DMS 273 (cell line): ENCODE results near the gene CACNA2D4.

Source experiments
- DNase-seq: peaks from one replicate; lab custom pipeline; 2025; ENCODE audit not compliant: unreplicated experiment; lab: John Stamatoyannopoulos, UW

CACNA2D4 gene

DNA sequence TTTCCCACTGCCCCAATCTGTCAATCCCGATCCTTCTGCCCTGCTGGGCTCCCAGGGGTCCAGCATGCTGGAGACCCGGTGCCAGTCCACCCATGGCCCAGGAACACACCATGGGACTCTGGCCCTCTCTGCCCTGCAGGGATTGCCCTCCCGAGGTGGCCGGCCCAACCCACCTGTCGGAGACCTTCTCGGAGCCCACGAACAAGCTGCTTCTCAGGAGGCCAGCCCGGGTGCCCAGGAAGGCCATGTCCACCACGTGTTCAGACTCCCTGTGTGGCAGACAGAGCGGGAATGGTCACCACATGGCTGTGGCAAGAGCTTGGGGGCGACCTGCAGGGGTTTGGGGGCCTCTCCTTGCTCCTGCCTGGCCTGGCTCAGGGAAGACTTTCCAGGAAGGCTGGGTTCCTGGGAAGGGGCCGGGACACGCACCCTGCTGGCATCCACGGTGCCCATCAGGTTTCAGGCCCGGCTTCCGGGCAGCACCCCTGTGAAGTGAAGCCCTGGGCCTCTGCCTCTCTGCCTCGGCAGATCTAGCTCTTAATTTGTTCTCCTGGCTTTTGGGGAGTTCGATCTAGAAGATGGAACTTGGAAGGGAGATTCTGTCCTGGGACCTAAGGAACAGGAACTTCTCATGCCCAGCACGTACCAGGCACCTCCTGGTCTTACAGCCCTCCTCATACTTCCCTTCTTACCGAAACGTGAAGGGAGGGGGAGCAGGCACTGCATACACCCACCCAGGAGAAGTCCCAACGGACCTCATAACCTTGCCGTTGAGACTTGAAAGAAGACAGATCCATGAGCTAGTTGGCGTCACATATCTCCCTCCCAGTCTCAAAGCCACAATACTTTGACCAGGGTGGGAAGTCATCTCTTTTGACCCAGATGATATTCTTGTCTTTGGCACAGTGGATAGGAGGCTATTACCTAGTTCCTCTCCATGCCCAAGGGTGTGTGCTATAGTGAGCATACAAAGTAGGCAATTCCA is 71.7 kb downstream of the CACNA2D4 start:
- DNase-seq: no peak

DNA sequence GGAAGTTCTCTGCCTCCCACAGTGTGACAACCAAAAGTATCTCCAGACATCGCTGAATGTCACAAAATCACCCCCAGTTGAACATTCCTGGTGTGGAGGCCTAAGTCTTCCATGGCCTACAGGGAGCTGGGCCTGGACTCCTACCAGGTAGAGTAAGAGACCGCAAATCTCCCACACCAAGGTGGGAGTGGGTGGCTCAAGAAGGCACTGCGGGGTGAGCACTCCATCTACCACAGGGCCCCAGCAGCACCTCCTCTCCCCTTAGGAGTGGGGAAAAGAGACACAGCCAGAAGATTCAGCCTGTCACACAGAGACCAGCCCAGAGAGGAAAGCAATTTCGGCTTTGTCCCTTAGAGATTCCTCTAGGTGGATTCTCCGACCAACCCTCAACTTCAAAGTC is 72.6 kb downstream of the CACNA2D4 start:
- no peak for DNase-seq

DNA sequence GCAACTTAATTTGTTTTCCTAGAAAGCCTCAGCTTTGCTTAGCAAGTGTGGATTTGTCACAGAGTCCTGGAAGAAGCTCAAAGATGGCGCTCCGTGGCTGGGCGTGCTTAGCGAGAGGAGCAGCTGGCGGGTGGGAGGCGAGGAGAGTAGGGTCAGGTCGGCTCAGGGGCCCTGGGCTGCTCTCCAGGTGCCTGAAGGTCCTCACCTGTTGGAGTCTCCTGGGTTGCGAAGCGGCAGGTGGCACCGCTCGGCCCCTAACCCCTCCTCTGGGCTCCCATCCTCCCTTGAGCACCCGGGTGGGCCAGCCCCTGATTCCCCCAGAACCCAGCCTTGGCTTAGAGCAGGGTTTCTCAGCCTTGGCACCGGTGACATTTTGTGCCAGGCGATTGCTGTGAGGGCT is 73.0 kb downstream of the CACNA2D4 start:
- no peak for DNase-seq

DNA sequence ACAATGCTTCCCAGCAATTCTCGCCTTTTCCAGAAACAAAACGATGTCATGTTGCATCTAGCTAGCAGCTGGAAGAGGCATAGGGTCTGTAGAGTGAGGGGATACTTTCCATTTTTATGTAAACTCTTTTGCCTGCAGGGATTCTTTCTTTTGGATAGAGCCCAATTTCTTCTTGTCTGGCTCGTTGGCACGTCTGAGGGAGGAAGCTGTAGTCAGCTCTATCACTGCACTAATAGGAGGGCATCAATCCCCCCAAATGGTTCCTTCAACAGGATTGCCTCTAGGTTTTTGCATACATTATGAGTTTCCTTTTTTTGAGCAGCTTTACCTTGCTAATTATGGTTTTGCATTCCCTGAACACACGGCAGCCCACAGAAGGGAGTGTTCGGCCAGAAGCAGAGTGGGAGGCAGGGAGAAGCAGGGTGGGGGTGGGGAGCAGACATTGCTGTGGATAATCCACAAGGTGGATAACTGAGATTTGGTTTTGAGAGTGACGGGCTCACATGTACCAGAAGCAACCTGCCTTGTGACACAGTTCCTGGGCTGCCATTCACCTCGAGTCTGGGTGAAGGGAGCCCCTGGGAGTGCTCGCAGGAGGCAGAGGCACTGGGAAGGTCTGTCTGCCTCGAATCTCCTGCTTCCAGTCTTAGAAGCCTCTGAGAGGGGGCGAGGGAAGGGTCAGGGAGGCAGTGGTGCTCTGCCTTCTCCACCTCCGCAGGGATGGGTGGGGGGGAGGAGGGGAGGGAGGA is 73.6 kb downstream of the CACNA2D4 start:
- no peak for DNase-seq

DNA sequence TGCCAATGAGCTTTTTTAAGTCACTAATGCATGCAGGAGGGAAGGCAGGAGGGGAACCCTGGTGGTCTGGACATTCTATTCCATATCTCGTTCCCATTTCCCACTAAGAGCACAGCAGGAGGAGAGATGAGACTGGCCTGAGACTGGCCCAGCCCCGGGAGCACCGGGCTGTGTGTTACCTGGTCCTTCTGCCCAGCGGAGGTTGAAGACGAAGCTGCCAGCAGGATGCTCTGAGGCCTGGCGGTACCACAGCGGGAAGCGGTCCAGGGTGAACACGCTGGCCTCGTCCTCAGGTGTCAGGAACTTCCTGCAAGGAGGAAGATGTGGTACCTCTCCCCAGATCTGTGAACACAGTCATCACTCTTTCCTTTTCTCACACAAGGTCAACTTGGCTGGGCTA is 74.2 kb downstream of the CACNA2D4 start:
- no peak for DNase-seq

DNA sequence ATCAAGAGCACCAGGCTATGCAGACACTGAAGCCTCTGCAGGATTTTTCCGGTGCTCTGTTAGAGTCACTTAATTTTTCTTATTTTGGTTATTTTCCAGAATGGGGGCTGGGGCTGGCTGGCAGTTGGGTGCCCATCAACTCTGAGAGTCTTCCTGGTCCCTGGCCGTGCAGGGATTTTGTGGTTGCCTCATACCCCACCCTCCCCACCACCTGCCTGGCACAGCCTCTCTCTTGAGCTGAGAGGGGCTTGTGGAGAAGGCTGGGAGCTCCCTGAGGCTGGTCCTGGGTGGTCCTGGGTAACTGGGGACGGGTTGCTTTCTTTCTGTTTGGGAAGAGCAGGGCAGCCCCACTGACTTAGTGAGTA is 74.8 kb downstream of the CACNA2D4 start:
- DNase-seq: no peak

DNA sequence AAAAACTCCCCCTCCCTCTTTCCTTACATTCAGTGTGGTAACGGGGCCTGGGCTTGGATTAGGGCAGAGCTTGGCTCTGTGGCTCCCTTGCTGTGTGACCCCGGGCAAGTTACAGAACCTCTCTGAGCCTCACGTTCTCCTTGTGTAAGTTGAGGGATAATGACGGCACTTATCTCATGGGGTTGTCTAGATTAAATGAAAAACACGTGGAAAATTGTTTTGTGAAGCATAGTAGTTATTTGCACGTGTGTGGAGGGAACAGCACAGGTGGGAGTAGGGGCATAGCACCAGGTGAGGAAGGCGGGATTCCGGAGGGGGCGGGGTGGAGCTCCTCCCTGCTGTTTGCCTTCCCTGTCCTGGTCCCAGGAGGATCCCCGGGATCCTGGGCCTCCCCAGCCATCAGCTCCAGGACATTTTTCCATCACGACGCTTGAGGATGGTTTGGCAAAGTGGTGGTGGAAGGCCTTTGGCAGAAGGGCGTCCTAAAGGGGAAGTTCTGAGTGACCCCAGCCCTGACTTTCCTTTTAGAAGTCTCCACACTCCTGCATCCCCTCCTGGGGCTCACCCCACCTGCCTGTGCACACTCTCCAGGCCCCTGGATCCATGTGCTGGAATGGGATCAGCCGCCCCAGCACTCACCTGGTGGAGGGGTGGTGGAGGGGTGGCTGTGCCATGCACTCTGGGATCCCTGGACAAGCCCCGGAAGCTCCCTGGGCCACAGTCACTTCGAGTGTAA is 75.4 kb downstream of the CACNA2D4 start:
- no peak for DNase-seq

DNA sequence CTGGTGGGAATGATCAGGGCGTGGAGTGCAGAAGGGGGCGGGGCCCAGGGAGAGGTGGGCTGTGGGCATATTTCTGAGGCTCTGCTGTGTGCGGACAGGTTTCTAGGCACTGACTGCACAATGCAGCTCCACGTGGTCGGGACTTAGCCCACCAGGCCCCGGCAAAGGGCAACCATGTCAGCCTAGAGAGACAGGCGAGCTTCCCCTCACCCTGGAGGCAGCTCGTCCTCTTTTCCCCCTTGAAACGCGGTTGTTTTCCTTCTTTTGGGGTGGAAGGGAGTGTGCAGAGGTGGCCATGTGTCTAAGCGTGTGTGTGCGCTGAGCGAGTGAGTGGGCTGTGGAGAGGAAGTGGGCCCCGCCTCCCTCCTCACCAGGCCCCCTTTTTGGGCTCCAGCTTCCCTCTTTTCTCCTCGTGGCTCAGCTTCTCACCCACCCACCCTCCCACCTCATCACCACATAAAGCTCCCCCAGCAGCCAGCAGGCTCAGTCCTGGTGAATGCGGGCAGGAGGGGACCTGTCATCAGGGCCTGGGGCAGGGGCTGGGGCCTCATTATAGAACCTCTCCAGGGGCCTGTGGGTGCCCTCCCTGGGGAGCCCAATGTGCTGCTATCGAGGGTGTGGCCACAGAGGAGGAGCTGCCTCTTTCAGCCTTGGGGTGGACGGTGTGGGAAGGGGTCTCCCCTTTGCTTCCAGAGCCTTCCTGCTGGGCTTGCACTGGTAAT is 76.1 kb downstream of the CACNA2D4 start:
- no peak for DNase-seq

DNA sequence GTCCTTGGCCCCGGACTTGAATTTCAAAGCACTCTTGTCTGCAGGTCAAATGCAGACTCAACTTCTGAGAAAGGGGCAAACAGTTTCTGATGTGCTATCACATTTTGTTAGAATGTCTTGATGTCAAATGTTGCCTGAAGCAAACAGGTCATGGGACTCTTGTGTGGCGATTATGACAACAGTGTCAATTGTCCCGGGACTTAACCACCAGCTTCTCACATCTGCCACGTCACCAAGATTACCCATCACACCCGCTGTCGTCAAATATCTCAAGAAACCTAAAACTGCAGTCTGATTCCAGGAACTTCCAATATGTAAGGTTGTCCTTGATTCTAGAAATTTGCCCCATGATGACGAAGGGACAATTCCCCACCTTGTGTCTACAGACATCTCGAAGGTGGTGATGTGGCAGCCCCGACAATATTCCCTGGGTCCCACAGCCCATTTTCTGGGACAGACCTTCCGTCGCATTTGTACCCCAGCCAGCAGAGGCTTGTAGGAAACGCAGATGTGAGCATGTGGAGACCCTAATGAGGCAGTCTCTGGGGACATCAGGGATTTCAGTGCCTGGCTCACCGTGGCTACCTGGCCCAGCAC is 76.8 kb downstream of the CACNA2D4 start:
- no peak for DNase-seq

DNA sequence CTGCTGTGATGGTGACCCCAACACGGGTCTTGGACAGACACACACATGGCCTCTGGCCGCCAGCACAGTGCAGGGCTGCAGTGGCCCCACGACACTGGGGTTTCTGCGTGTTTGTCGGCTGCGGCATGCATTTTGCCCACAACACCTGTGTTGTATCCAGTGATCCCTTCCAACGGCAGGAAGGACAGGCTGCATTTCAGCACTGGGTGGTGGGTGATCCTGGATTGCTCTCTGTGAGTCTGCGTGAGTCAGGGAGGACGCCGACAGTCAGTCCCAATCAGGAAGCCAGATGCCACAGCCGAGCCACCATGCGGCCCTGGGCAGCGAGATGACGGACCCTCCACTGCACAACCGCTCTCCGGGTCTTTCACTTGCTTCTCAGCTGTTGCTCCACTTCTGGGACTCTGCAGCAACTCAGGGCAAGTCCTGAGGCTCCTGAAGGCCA is 77.4 kb downstream of the CACNA2D4 start:
- DNase-seq: no peak

DNA sequence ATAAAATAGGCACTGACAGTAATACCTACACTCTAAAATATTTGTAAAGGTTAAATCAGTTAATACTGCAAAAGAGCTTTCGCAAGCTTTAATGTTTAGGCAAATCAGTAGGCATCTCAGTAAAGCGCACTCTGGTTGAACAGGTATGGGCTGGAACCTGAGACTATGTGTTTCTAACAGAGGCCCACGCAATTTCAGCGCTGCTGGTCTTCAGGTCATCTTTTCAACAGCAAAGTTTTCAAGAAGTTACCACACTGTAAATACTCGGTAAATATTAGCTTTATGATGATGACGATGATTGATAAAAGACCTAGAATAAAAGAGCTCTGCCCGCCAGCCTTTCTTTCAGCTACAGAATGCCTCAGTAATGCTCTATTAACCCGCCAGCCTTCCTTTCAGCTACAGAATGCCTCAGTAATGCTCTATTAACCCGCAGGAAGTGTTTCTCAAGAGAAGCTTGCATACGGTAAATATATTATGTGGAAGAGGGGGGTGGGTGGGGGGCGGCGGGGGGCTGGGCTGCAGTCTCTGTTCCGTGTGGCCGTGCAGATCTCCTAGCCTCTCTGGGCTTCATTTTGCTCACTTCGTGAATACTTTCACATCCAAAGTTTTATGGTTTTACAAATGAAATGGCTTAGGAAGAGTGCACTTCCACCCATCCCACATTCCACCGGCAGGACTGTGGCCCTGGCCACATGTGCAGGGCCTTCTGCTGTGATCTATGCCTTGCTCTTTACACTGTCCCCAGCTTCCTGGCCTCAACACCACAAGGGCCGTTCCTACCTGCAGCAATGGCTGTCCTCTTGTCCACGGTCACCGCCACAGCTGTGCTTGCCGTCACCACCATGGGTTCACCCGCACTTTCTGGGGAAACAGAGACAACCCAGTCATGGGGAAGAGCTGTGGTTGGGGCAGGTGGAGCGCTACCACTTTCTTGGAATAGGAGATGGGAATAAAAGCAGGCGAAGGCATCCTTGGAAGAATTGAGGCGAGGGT is 78.2 kb downstream of the CACNA2D4 start:
- no peak for DNase-seq

DNA sequence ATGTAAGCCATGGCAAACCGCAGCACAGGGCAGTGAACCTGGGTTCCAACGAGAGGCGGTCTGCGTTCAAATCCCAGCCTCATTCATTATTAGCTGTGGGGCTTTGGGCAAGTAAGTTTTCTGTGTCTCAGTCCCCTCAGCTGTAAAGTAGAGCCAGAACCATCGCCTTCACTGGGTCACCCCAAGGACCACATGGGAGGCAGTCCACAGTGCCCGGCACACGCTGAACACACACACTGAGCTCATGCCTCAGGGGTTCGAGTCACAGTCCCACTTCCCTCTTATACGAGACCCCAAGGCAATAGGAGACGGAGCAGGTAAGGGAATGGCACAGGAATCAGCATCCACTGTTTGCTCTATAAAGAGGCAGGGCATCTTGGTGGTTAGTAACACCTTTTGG is 79.0 kb downstream of the CACNA2D4 start:
- DNase-seq: no peak

DNA sequence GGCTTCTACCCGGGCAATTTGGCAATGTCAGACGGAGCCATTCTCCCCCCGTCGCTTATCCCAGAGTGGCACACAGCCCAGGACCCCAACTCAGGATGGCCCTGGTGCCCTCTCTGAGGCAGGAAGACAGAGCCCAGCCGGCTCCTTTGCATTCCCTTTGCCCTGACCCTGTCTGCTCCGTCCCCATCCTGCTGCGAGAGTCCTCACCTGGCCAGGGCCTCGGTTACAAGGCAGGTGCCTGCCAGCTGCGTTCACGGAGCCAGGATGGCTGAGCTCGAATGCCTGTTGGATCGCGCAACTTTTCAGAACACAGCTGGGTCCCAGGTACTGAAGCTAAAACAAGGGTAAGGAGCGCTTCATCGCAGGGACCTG is 79.5 kb downstream of the CACNA2D4 start:
- no peak for DNase-seq

DNA sequence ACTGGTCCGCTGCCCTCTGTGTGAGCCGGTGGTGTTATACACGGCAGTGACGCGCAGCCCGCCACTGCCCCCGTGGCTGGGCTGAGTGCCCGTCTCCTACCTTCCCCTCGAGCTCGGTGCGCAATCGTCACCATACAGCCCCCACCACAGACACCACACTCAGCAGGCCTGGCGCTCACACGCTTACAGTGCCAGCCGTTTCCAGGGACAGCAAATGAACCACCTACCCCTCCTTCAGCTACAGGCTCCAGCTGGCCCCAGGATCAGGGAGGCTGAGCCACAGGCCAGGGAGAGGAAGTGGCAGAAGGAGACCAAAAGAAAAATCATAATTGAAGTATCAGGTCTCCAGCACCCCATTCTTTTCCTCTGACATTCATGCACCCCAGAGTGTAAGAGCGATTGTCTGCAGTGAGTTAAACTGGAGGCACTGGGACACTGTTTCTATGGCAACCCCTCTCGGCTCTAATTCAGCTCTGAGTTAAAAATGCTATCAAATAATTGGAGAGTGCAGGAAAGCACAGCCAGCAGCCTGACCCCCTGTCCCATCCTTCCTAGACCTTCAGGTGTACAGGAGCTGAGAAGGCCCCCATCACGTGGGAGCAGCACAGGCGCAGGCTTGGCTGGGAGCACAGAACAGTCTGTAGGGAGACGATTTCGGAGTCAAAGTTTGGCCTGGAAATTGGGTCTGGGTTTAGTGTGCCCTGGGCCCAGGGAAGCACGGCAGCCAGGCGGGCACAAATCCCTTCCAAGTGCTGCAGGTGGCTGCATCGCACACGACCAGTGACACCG is 80.1 kb downstream of the CACNA2D4 start:
- peak; percentile 40 for DNase-seq

DNA sequence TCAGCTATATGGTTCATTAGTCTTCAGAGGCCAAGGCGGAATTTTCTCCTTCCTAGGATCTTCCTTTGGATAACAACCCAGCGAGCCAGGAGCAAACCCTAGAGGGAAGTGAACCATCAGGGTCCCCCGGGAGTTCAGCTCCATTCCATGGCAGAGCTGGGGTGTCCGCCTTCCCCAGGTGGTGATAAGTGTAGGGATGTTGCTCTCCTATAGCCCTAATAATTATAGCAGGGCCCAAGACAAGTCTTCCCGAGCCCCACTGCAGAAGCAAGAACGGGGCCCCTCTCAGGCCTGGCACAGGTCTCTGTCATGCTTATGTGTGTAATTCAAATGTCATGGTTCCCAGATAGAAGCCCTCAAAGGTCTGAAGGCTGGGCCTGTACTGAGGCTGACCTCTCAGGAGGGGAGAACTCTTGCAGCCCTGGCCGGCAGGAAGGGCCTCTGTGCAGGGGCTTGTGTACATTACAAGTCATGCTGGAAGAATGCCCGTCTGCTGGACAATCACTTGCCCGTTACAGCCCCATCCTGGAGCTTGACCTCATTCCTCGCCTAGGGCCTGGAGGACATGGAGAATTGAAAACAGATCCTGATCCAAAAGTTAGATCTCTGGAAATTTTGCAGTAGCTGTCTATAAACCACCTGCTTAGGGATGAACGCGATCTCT is 80.8 kb downstream of the CACNA2D4 start:
- no peak for DNase-seq

DNA sequence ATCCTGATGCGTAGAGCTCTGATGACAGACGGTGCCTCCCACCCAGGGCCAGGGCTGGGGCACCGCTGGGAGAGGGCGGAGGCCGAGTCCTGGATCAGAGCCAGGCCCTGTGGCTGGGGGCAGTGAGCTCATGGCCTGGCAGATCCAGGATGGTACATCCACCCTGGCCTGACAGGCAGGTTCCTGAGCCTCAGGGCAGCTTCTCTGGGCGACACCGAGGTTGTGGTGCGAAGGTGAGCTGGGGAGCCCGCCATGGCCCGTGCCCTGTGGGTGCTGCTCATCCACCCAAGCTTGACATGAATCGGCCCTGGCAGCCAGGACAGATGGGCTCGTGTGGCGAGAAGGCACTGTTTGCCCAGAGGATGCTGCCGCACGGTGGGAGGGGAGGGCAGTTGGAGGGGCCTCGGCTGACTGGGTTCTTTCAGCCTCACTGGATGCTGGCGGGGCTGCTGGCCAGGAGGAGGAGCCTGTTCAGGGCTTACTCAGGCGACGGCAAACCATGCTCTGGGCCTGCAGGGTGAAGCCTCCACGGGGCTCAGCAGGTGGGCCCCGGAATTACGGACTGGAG is 81.5 kb downstream of the CACNA2D4 start:
- DNase-seq: peak; percentile 83

DNA sequence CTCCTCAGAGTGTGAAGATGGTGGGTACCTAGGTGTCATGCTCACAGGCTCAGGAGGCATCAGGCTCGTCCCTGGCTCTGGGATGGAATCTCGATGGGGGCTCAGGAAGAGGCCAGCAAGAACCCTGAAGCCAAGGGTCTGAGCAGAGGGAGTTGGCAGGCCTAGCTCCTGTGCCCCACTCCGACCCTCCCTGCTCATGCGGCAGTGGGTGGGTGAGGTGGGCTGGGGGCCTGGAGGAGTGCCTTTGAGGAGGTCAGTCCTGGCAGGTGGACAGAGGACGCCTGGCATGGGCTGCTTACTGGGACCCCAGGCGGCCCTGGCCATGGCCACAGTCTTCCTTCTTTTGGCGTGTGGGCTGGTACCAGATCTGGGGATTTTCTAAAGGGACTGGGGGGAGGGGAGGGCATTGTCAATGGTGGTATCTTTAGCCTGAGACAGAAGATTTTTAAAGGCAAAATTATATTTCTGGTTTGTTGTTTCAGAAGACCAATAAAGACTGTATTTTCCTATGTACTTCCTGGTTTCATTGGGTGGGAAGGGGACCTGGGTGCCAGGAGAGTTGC is 82.1 kb downstream of the CACNA2D4 start:
- no peak for DNase-seq
